Motor neuron (in vitro differentiated cells): ENCODE data around the gene XK. TPM values are rescaled to one million over a fixed set of nuclear protein-coding genes. Genes with fewer than 3 reads are reported as not detected.

Source experiments
- ATAC-seq, 8 experiments: fragments of 200-7000 bp; cut with Tn5 transposase; replicated peaks in 6 of 8; 2 replicates each; pipeline ENCODE4 v1.8.0; 2021; ENCODE audit warnings: mild to moderate bottlenecking in 8 of 8, moderate library complexity in 8 of 8
- H3K27ac ChIP-seq, 2 donors: fragments of 250-450 bp; sonication (Bioruptor Pico); 2 replicates each; pipeline ENCODE4 v1.9.0; 2021; ENCODE audit warnings: antibody characterized with exemption in 2 of 2, mild to moderate bottlenecking in 2 of 2, moderate library complexity in 1 of 2
- H3K4me1 ChIP-seq, 2 donors: fragments of 250-450 bp; sonication (Bioruptor Pico); replicated peaks in 1 of 2; 2 replicates each; pipeline ENCODE4 v1.6.1; 2021; ENCODE audit warnings: antibody characterized with exemption in 2 of 2, mild to moderate bottlenecking in 2 of 2, moderate library complexity in 1 of 2
- H3K4me3 ChIP-seq, 5 donors: fragments of 250-450 bp; sonication (Bioruptor Pico); 2 replicates each; pipeline ENCODE4 v1.9.0; 2021; ENCODE audit warnings: antibody characterized with exemption in 5 of 5, mild to moderate bottlenecking in 5 of 5, moderate library complexity in 4 of 5
- WGBS, 10 experiments: fragments of 450-650 bp; shearing (Covaris generic); methylation state at CpG; one replicate each; pipeline ENCODE4 v1.0.0; 2022; 5-methylcytosine and 5-hydroxymethylcytosine counted together
- in situ Hi-C, 9 experiments: fragments of 400-800 bp; cut with MboI; loops; one replicate each; pipeline ENCODE4 v1.15.0; 2021; ENCODE audit warnings: low sequenced_read_pairs in 9 of 9, low pct_unique_long_range_greater_than_20kb in 2 of 9; ENCODE audit not compliant: unreplicated experiment in 9 of 9
- total RNA-seq, 8 experiments: library from RNA; unstranded; fragments of 300-600 nt; gene quantifications; 2 replicates each; pipeline versions ENCODE4 v1.2.3 to v1.2.4, GENCODE V29; 2022

The XK gene
- total RNA-seq, 8 experiments from 2014 or later, result 0.21 to 3.9 (median 2.5) TPM

DNA sequence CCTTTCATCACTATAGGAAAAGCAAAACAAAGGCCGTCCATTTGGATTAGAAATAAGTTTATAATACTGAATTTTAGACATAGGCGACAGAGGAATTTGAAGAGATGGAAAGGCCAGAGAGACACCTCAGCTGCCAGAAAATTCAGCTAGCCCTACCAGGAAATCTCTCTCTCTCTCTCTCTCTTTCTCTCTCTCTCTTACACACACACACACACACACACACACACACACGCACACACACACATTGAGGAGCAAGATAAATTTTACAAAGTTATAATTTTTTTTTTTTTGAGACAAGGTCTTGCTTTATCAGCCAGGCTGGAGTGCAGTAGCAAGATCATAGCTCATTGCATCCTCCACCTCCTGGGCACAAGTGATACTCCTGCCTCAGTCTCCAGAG, 1.4 kb downstream of the XK start:
- no peak for ATAC-seq
- in situ Hi-C loops, result no loop called here
- Histone ChIP-seq H3K4me3 (no peak overlapping the region), H3K4me1 (peaks cover 3 to 17% of the 10 kb centered on the region in 2 donors), H3K27ac (no peak overlapping the region)
- WGBS, 10 experiments, result 13 to 100% (median 83%) methylated on average over 1 to 3 of the region's 3 CpGs; no CpG with 5 or more reads in 3 of the 10 experiments

DNA sequence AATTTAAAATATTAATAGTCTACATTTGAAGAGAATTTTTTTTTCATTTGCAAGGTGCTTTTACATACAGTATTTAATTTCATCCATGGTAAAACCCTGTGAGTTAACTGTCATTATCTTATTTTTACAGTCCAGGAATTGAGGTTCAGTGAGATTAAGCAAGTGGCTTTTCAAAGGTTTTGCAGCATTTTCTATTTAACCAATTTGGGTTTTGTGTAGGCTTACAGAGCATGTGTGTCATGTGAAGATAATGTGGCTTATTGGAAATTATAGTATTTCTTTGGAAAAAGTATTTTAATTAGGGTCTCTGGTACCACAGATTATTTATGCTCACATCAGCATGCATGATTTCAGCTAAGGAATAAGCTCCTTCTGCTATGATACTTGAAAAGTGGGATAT, 4.5 kb downstream of the XK start:
- Histone ChIP-seq H3K4me1 (peaks cover 3 to 7% of the 10 kb centered on the region in 2 donors), H3K4me3 (no peak overlapping the region), H3K27ac (no peak overlapping the region)
- in situ Hi-C loops, result no loop called here
- no peak for ATAC-seq

DNA sequence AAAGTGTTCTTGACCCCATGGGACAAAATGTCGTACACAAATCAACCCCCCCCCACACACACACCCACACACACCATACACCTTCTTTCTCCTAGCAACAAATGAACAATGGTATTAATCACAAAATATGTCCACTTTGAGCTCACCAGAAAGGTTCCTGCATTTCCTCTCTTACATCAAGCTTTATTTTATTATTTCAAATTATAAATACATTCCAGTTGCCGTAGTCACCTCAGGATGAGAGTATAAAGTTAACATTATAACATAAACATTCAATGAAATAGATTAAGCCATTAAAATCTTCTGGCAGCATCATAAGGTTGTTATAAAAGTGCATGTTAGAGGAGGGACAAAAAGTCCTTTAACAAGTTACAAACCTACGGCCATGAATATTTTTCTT, 7.3 kb downstream of the XK start:
- ATAC-seq, result no peak
- Histone ChIP-seq H3K4me1 (no peaks in the 10 kb centered on the region), H3K27ac (no peak overlapping the region), H3K4me3 (no peak overlapping the region)
- 45 to 100% (median 73%) methylated on average over 1 to 3 of the region's 3 CpGs; no CpG with 5 or more reads in 6 of the 10 experiments for WGBS, 10 experiments
- in situ Hi-C loops, result no loop called here

DNA sequence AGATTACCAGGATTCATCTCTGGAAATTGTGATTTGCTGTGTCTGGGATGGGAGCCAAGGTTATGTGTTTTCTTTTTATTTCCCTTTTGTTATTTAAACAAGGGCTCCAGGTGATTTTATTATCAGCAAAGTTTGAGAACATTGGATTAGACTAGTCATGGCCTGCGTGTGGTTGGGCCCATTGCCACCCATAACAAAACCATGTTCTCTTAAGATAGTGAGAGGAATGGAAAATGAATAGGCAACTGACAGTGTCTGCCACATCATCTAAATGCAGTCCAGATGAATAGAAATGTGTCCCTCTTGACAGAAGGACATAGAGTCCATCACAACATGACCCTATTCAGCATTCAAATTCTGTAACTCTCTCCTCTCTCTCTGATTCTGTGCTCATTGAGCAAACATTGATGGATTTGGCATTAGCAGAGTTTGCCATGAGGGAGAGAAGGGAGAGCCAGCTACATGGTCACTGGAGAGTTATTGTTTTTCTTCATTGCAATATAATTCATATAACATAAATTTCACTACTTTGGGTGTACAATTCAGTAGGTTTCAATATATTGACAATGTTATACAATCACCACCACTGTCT, 11.7 kb downstream of the XK start:
- ATAC-seq, result no peak
- in situ Hi-C loops, result no loop called here
- H3K4me1 ChIP-seq, result no peaks in the 10 kb centered on the region
- no peak overlapping the region for H3K27ac ChIP-seq
- no peak overlapping the region for H3K4me3 ChIP-seq
- WGBS, 10 experiments, result 78 to 100% methylated on average over 1 of the region's 1 CpG; no CpG with 5 or more reads in 8 of the 10 experiments

DNA sequence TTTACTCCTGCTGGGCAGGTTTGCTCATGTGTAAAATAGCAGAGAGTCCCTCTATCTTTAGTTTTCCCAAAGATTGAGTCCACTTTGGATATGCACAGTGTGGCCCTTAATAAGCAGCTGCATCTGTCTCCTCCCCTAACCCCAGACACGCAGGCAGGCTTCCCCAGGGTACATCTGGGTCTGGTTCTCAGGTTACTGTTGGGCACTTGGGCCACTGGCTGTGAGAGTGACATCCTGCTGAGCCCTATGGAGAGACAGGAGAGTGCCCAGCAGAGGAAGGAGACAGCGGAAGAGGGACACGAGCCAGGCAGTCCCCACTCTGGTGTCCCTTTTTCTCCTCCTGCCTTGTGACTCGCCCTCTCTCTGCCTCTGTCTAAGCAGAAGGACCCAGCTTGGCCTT, 16.0 kb downstream of the XK start:
- Histone ChIP-seq H3K4me1 (no peaks in the 10 kb centered on the region), H3K27ac (no peak overlapping the region), H3K4me3 (no peak overlapping the region)
- in situ Hi-C loops, result no loop called here
- WGBS, 10 experiments, result 100% methylated on average over 1 of the region's 4 CpGs; no CpG with 5 or more reads in 9 of the 10 experiments
- ATAC-seq, result no peak

DNA sequence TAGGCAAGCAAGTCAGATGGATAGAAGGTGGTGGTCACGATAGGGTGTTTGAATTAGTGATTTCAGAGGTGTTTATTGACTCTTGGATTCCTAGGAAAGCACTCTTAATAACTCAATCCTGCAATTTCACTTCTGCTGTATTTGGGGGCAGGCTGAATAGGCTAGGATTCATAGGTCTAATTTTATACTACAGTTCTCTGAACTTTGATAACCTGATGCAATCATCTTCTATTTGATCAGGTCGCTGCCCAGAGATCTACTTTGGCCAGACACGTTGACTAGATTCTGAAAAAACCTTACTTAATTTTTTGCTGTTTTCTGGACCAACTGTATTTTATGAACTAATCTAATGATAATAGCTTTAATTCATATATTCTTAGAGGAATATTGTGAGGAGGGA, 26.4 kb downstream of the XK start:
- in situ Hi-C loops, result no loop called here
- no peak for ATAC-seq
- H3K4me1 ChIP-seq, result no peaks in the 10 kb centered on the region
- H3K27ac ChIP-seq, result no peak overlapping the region
- WGBS, 10 experiments, result 31 to 100% (median 90%) methylated on average over 1 to 3 of the region's 3 CpGs; no CpG with 5 or more reads in 5 of the 10 experiments
- H3K4me3 ChIP-seq, result no peak overlapping the region

DNA sequence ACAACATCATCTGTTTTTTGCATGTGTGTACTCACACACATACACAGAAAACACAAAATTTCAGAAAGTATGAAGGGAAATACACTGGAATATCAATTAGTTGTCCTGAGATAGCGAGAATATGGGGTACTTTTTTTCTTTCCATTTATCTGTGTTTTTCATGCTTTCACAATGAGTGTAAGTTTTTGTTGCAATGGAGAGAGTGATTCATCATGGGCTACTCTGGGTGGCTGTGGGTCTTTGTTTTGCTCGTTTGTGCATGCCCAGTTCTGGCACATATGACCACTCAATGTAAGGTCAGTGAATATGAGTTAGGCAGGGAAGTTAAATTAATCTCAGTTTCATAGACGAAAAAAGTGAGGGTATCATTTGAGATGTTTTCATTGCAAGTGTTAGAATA, 26.9 kb downstream of the XK start:
- Histone ChIP-seq H3K4me3 (no peak overlapping the region), H3K4me1 (no peaks in the 10 kb centered on the region), H3K27ac (no peak overlapping the region)
- in situ Hi-C loops, result no loop called here
- ATAC-seq, result no peak
- 29 to 83% (median 53%) methylated on average over 1 to 3 of the region's 3 CpGs; no CpG with 5 or more reads in 5 of the 10 experiments for WGBS, 10 experiments

DNA sequence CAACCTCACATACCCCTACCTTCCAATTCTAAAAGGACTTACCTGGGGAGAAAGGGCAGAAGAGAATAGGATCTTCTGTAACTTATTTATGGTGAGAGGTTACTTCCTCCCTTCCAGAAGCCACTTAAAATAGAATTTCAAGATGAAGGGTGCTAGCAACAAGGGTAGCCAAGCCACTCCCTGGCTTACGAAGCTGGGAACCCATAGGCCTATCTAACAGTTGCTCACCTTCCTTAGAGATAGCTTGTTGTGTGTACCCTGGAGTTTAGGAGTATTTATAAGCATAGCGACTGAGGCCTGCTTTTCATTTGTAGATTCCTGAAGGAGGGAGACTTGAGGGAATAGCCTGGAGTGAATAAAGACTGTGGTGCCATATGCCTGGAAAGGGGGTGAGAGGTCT, 28.9 kb downstream of the XK start:
- in situ Hi-C loops, result no loop called here
- Histone ChIP-seq H3K4me1 (no peaks in the 10 kb centered on the region), H3K27ac (no peak overlapping the region), H3K4me3 (no peak overlapping the region)
- no peak for ATAC-seq
- WGBS, 10 experiments, result 20 to 40% methylated on average over 1 to 2 of the region's 2 CpGs; no CpG with 5 or more reads in 8 of the 10 experiments

DNA sequence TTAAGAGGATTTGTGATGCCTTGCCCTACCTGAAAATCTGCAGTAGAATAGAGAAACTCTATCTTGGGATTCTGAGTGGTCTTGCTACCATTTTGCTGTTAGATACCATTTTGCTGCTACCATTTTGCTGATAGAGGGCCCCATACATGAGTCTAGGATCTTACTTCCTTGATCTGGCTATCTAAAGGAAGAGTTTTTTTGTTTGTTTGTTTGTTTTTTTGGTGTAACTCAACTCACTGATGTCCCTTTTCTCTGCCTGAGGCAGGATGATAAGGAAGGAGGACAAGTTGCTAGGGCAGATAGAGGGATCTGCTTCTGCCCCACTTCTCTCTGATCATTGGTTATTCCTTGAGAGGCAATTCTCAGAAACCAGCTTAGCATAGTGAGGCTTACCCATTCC, 31.0 kb downstream of the XK start:
- ATAC-seq, result peak in 1 of 8 experiments; percentile 43
- no peak overlapping the region for H3K27ac ChIP-seq
- no peak overlapping the region for H3K4me3 ChIP-seq
- in situ Hi-C loops, result no loop called here
- no peaks in the 10 kb centered on the region for H3K4me1 ChIP-seq

DNA sequence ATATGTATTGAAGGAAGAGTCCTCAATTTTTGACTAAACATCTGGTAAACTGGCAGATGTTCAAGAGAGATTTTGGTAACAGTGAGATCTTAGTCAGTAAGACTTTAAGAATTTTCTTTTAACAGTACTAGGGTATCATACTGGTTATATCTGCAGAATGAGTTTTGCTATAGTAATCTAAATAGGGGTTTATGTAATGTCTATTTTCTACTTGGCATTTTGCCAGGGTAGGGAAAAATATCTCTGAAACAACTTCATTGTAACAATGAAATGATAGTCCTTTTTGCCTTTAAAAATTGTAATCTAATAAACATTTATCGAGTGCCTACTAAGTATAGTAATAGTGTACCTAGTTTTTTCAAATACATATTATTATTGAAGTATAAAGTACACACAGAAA, 32.1 kb downstream of the XK start:
- in situ Hi-C loops, result no loop called here
- 0 to 80% (median 43%) methylated on average over 1 of the region's 1 CpG; no CpG with 5 or more reads in 7 of the 10 experiments for WGBS, 10 experiments

DNA sequence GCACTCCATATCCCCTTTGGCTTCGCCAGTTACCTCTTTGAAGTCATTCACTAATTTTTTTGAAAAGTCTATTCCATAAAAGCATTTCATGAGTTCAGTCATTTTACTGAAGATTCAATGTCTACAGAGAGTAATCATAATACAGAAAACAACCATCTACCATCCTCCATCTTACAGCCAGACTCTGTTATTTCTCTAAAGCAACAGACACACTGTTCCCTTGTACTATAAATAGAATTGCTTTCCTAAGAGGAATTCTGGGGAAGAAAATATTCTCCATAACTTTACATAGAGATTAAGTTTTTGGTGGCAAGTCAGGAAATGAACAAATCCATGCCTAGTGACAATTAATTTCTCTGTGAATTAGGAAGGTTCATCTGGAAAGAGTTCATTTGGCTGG, 37.0 kb downstream of the XK start:
- WGBS, 10 experiments, result 38 to 100% (median 70%) methylated on average over 1 of the region's 1 CpG; no CpG with 5 or more reads in 6 of the 10 experiments
- Histone ChIP-seq H3K4me1 (no peaks in the 10 kb centered on the region), H3K4me3 (no peak overlapping the region), H3K27ac (no peak overlapping the region)
- ATAC-seq, result no peak
- in situ Hi-C loops, result no loop called here

More for the DNA sequence above, 32.1 kb downstream of the XK start:
- ATAC-seq, result no peak
- Histone ChIP-seq H3K4me1 (no peaks in the 10 kb centered on the region), H3K4me3 (no peak overlapping the region), H3K27ac (no peak overlapping the region)

DNA sequence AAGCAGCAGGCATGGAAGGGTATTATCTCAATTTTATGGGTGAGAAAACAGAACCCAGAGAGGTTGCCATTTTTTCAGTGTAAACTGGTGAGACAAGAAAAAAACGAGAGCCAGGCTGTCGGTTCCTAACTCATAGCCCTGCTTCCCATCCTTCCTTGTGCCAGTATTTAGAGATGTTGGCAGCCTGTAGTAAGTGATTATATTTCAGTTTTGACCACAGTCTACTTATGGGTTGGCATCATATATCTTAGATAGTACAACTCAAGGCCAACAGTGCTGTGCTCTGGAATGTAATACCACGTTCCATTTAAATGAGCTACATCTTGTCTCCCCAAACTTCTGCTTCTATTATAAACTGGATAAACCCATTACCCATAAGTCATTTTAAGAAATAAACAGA, 40.8 kb downstream of the XK start:
- Histone ChIP-seq H3K4me1 (no peaks in the 10 kb centered on the region), H3K4me3 (no peak overlapping the region), H3K27ac (no peak overlapping the region)
- no peak for ATAC-seq
- 0 to 100% (median 34%) methylated on average over 1 to 3 of the region's 3 CpGs; no CpG with 5 or more reads in 6 of the 10 experiments for WGBS, 10 experiments
- in situ Hi-C loops, result loop anchor here in 1 of 9 experiments (25.0 kb wide), 1 partner anchor 436 kb away; no protein-coding TSS in a partner anchor

DNA sequence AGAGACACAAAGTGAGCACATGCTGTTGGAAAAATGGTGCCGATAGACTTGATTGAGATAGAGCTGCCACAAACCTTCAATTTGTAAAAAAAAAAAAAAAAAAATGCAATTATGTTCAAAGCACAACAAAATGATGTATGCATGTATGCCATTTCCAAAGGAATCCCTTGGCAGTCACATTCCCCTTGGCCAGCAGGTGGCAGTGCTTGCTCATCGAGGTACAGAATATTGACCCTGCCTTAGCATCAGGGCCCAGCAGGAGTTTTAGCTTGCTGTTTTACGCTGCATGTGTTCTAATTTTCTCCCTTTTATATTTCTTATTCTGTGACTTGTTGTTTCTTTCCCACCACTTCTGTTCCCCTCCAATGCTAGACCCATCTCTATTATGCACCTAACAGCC, 59.8 kb downstream of the XK start:
- 8 to 100% (median 33%) methylated on average over 1 to 3 of the region's 3 CpGs; no CpG with 5 or more reads in 5 of the 10 experiments for WGBS, 10 experiments
- H3K27ac ChIP-seq, result no peak overlapping the region
- H3K4me3 ChIP-seq, result no peak overlapping the region
- ATAC-seq, result peak; percentile 47 to 92 (median 68)
- no peaks in the 10 kb centered on the region for H3K4me1 ChIP-seq
- in situ Hi-C loops, result loop anchor here in 1 of 9 experiments (25.0 kb wide), 1 partner anchor 417 kb away; no protein-coding TSS in a partner anchor

DNA sequence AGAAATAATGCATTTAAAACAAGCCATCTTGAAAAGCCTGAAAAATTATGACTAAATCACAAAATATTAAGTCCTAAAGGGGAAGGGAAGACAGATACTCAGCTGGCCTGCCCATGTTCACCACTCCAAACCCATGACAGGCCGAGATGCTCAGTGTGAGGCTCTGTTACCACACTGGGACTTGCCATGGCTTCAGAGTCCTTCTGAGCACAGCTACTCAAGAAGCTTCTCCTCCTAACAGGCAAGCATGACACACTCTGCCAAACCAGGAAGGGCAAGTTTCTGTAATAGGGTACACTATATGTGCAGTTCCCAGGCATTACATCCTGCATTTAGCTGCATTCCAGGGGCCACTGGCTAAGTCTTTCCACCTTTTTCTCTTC, 60.2 kb downstream of the XK start:
- no peak for ATAC-seq
- Histone ChIP-seq H3K27ac (no peak overlapping the region), H3K4me3 (no peak overlapping the region), H3K4me1 (no peaks in the 10 kb centered on the region)
- in situ Hi-C loops, result loop anchor here in 1 of 9 experiments (25.0 kb wide), 1 partner anchor 416 kb away; no protein-coding TSS in a partner anchor
- WGBS, 10 experiments, result no CpG with 5 or more reads among the region's 1 CpG
